Measurements from ENCODE around the gene SRGAP3. TPM values are rescaled to one million over a fixed set of nuclear protein-coding genes. Genes with fewer than 3 reads are reported as not detected.

Gene SRGAP3
- total and polyA plus RNA-seq, 2 donors, result 3.9 to 4.4 TPM

- H3K36me3 ChIP-seq (ENCODE audit: control insufficient read depth in 2 of 2, insufficient read depth in 2 of 2, low read length in 1 of 2), result no peaks in the 10 kb centered on the region
- no peak for DNase-seq (ENCODE audit: low read depth in 6 of 9, low spot score in 9 of 9)
- H3K4me1 ChIP-seq (ENCODE audit: control insufficient read depth in 2 of 2, insufficient read depth in 2 of 2, low read length in 2 of 2), result peaks cover 18 to 54% of the 10 kb centered on the region in 2 donors
- no peaks in the 10 kb centered on the region for H3K9me3 ChIP-seq (ENCODE audit: control insufficient read depth in 2 of 2, insufficient read depth in 1 of 2, low read length in 1 of 2)
- peak overlapping the region; percentile 71 to 77 for H3K27ac ChIP-seq (ENCODE audit: low read depth in 1 of 2, low read length in 1 of 2)
- 90% methylated on average over 1 of the region's 1 CpG for WGBS
- H3K27me3 ChIP-seq (ENCODE audit: control insufficient read depth in 2 of 2, insufficient read depth in 1 of 2, low read length in 1 of 2), result no peaks in the 10 kb centered on the region
- H3K4me3 ChIP-seq (ENCODE audit: low read length in 2 of 2), result no peak overlapping the region
Observed at GRCh38 chr3:9169326-9169725, 80.1 kb downstream of the SRGAP3 start.

GRCh38 chr3:9168241-9168741, 81.2 kb downstream of the SRGAP3 start:
- WGBS, result 62% methylated on average over 8 of the region's 8 CpGs
- no peaks in the 10 kb centered on the region for H3K27me3 ChIP-seq (ENCODE audit: control insufficient read depth in 2 of 2, insufficient read depth in 1 of 2, low read length in 1 of 2)
- DNase-seq (ENCODE audit: low read depth in 6 of 9, low spot score in 9 of 9), result peak in 7 of 9 donors; percentile 36 to 87 (median 65)
- no peak overlapping the region for H3K4me3 ChIP-seq (ENCODE audit: low read length in 2 of 2)
- H3K36me3 ChIP-seq (ENCODE audit: control insufficient read depth in 2 of 2, insufficient read depth in 2 of 2, low read length in 1 of 2), result no peaks in the 10 kb centered on the region
- peaks cover 18 to 51% of the 10 kb centered on the region in 2 donors for H3K4me1 ChIP-seq (ENCODE audit: control insufficient read depth in 2 of 2, insufficient read depth in 2 of 2, low read length in 2 of 2)
- no peaks in the 10 kb centered on the region for H3K9me3 ChIP-seq (ENCODE audit: control insufficient read depth in 2 of 2, insufficient read depth in 1 of 2, low read length in 1 of 2)
- peak overlapping the region in 1 of 2 donors; percentile 77 for H3K27ac ChIP-seq (ENCODE audit: low read depth in 1 of 2, low read length in 1 of 2)

GRCh38 chr3:9167222-9167621, 82.2 kb downstream of the SRGAP3 start:
- Histone ChIP-seq H3K36me3 (ENCODE audit: control insufficient read depth in 2 of 2, insufficient read depth in 2 of 2, low read length in 1 of 2) (no peaks in the 10 kb centered on the region), H3K4me3 (ENCODE audit: low read length in 2 of 2) (no peak overlapping the region), H3K4me1 (ENCODE audit: control insufficient read depth in 2 of 2, insufficient read depth in 2 of 2, low read length in 2 of 2) (peaks cover 18 to 40% of the 10 kb centered on the region in 2 donors), H3K9me3 (ENCODE audit: control insufficient read depth in 2 of 2, insufficient read depth in 1 of 2, low read length in 1 of 2) (no peaks in the 10 kb centered on the region), H3K27ac (ENCODE audit: low read depth in 1 of 2, low read length in 1 of 2) (no peak overlapping the region), H3K27me3 (ENCODE audit: control insufficient read depth in 2 of 2, insufficient read depth in 1 of 2, low read length in 1 of 2) (no peaks in the 10 kb centered on the region)
- WGBS, result 94% methylated on average over 2 of the region's 2 CpGs
- no peak for DNase-seq (ENCODE audit: low read depth in 6 of 9, low spot score in 9 of 9)

- DNase-seq (ENCODE audit: low read depth in 6 of 9, low spot score in 9 of 9), result no peak
- Histone ChIP-seq H3K4me3 (ENCODE audit: low read length in 2 of 2) (no peak overlapping the region), H3K9me3 (ENCODE audit: control insufficient read depth in 2 of 2, insufficient read depth in 1 of 2, low read length in 1 of 2) (no peaks in the 10 kb centered on the region), H3K27me3 (ENCODE audit: control insufficient read depth in 2 of 2, insufficient read depth in 1 of 2, low read length in 1 of 2) (no peaks in the 10 kb centered on the region), H3K27ac (ENCODE audit: low read depth in 1 of 2, low read length in 1 of 2) (no peak overlapping the region), H3K4me1 (ENCODE audit: control insufficient read depth in 2 of 2, insufficient read depth in 2 of 2, low read length in 2 of 2) (peaks cover 13 to 31% of the 10 kb centered on the region in 2 donors), H3K36me3 (ENCODE audit: control insufficient read depth in 2 of 2, insufficient read depth in 2 of 2, low read length in 1 of 2) (no peaks in the 10 kb centered on the region)
- 96% methylated on average over 5 of the region's 5 CpGs for WGBS
Observed at GRCh38 chr3:9165421-9165820, 84.0 kb downstream of the SRGAP3 start.

GRCh38 chr3:9163289-9163688, 86.2 kb downstream of the SRGAP3 start:
- H3K4me3 ChIP-seq (ENCODE audit: low read length in 2 of 2), result no peak overlapping the region
- H3K9me3 ChIP-seq (ENCODE audit: control insufficient read depth in 2 of 2, insufficient read depth in 1 of 2, low read length in 1 of 2), result no peaks in the 10 kb centered on the region
- WGBS, result 93% methylated on average over 12 of the region's 12 CpGs
- peaks cover 0 to 15% of the 10 kb centered on the region in 2 donors for H3K4me1 ChIP-seq (ENCODE audit: control insufficient read depth in 2 of 2, insufficient read depth in 2 of 2, low read length in 2 of 2)
- no peaks in the 10 kb centered on the region for H3K27me3 ChIP-seq (ENCODE audit: control insufficient read depth in 2 of 2, insufficient read depth in 1 of 2, low read length in 1 of 2)
- H3K36me3 ChIP-seq (ENCODE audit: control insufficient read depth in 2 of 2, insufficient read depth in 2 of 2, low read length in 1 of 2), result no peaks in the 10 kb centered on the region
- DNase-seq (ENCODE audit: low read depth in 6 of 9, low spot score in 9 of 9), result no peak
- no peak overlapping the region for H3K27ac ChIP-seq (ENCODE audit: low read depth in 1 of 2, low read length in 1 of 2)

GRCh38 chr3:9161811-9162210, 87.6 kb downstream of the SRGAP3 start:
- no peaks in the 10 kb centered on the region for H3K9me3 ChIP-seq (ENCODE audit: control insufficient read depth in 2 of 2, insufficient read depth in 1 of 2, low read length in 1 of 2)
- H3K4me1 ChIP-seq (ENCODE audit: control insufficient read depth in 2 of 2, insufficient read depth in 2 of 2, low read length in 2 of 2), result peaks cover 0 to 5% of the 10 kb centered on the region in 2 donors
- no peak overlapping the region for H3K27ac ChIP-seq (ENCODE audit: low read depth in 1 of 2, low read length in 1 of 2)
- no peaks in the 10 kb centered on the region for H3K36me3 ChIP-seq (ENCODE audit: control insufficient read depth in 2 of 2, insufficient read depth in 2 of 2, low read length in 1 of 2)
- DNase-seq (ENCODE audit: low read depth in 6 of 9, low spot score in 9 of 9), result no peak
- H3K27me3 ChIP-seq (ENCODE audit: control insufficient read depth in 2 of 2, insufficient read depth in 1 of 2, low read length in 1 of 2), result no peaks in the 10 kb centered on the region
- WGBS, result 94% methylated on average over 1 of the region's 1 CpG
- H3K4me3 ChIP-seq (ENCODE audit: low read length in 2 of 2), result no peak overlapping the region

- H3K4me1 ChIP-seq (ENCODE audit: control insufficient read depth in 2 of 2, insufficient read depth in 2 of 2, low read length in 2 of 2), result peaks cover 0 to 5% of the 10 kb centered on the region in 2 donors
- WGBS, result 95% methylated on average over 4 of the region's 4 CpGs
- no peaks in the 10 kb centered on the region for H3K36me3 ChIP-seq (ENCODE audit: control insufficient read depth in 2 of 2, insufficient read depth in 2 of 2, low read length in 1 of 2)
- H3K4me3 ChIP-seq (ENCODE audit: low read length in 2 of 2), result no peak overlapping the region
- no peaks in the 10 kb centered on the region for H3K27me3 ChIP-seq (ENCODE audit: control insufficient read depth in 2 of 2, insufficient read depth in 1 of 2, low read length in 1 of 2)
- H3K27ac ChIP-seq (ENCODE audit: low read depth in 1 of 2, low read length in 1 of 2), result no peak overlapping the region
- no peaks in the 10 kb centered on the region for H3K9me3 ChIP-seq (ENCODE audit: control insufficient read depth in 2 of 2, insufficient read depth in 1 of 2, low read length in 1 of 2)
- no peak for DNase-seq (ENCODE audit: low read depth in 6 of 9, low spot score in 9 of 9)
Observed at GRCh38 chr3:9161298-9161697, 88.1 kb downstream of the SRGAP3 start.

- Histone ChIP-seq H3K27ac (ENCODE audit: low read depth in 1 of 2, low read length in 1 of 2) (no peak overlapping the region), H3K27me3 (ENCODE audit: control insufficient read depth in 2 of 2, insufficient read depth in 1 of 2, low read length in 1 of 2) (no peaks in the 10 kb centered on the region), H3K9me3 (ENCODE audit: control insufficient read depth in 2 of 2, insufficient read depth in 1 of 2, low read length in 1 of 2) (no peaks in the 10 kb centered on the region), H3K4me1 (ENCODE audit: control insufficient read depth in 2 of 2, insufficient read depth in 2 of 2, low read length in 2 of 2) (peaks cover 0 to 5% of the 10 kb centered on the region in 2 donors), H3K36me3 (ENCODE audit: control insufficient read depth in 2 of 2, insufficient read depth in 2 of 2, low read length in 1 of 2) (no peaks in the 10 kb centered on the region), H3K4me3 (ENCODE audit: low read length in 2 of 2) (no peak overlapping the region)
- DNase-seq (ENCODE audit: low read depth in 6 of 9, low spot score in 9 of 9), result no peak
- WGBS, result 96% methylated on average over 13 of the region's 13 CpGs
Observed at GRCh38 chr3:9158865-9159630, 90.4 kb downstream of the SRGAP3 start.

GRCh38 chr3:9157651-9158362, 91.6 kb downstream of the SRGAP3 start:
- Histone ChIP-seq H3K27me3 (ENCODE audit: control insufficient read depth in 2 of 2, insufficient read depth in 1 of 2, low read length in 1 of 2) (no peaks in the 10 kb centered on the region), H3K36me3 (ENCODE audit: control insufficient read depth in 2 of 2, insufficient read depth in 2 of 2, low read length in 1 of 2) (no peaks in the 10 kb centered on the region), H3K27ac (ENCODE audit: low read depth in 1 of 2, low read length in 1 of 2) (peak overlapping the region in 1 of 2 donors; percentile 35), H3K4me1 (ENCODE audit: control insufficient read depth in 2 of 2, insufficient read depth in 2 of 2, low read length in 2 of 2) (peaks cover 0 to 5% of the 10 kb centered on the region in 2 donors), H3K4me3 (ENCODE audit: low read length in 2 of 2) (no peak overlapping the region), H3K9me3 (ENCODE audit: control insufficient read depth in 2 of 2, insufficient read depth in 1 of 2, low read length in 1 of 2) (no peaks in the 10 kb centered on the region)
- DNase-seq (ENCODE audit: low read depth in 6 of 9, low spot score in 9 of 9), result no peak
- 96% methylated on average over 5 of the region's 5 CpGs for WGBS

All from thymus (tissue), 11 donors.